ENCODE measurements around the gene CHURC1.

CHURC1 gene

DNA sequence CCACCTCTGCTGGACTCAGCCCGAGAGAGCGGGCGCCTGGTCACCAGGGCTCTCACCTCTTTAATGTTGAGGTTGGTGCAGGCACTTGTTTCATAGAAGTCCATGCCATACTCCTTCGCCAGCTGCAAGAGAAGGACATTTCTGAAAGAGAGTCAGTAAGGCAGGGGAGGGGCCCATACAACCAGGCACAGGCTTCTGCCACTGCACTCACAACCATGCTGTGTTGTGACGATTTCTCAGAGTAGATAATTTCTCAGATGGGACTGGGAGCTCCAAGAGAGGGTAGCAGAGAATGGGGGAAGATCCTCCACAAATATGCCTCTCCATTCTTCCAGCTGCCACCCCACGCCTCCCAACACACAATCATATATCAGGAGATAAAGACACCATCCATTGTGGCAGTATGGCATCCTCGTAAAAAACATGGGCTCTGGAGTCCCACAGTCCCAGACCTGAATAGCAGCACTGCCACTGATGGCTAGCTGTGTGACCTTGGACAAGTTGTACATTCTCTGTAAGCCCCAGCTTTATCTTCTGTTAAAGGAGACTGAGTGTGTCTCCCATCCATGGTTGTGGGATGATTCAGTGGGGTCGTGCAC is 34.5 kb downstream of the CHURC1 start:
- peaks cover 27% of the 10 kb centered on the region for H3K4me1 Mint-ChIP-seq
- H3K27ac Mint-ChIP-seq = no peak overlapping the region
- peaks cover 27% of the 10 kb centered on the region for H3K36me3 Mint-ChIP-seq
- H3K4me3 Mint-ChIP-seq = no peak overlapping the region
- no peak for DNase-seq
- no peaks in the 10 kb centered on the region for H3K27me3 Mint-ChIP-seq
- CTCF ChIA-PET = no interaction called here
- H3K9me3 Mint-ChIP-seq = no peaks in the 10 kb centered on the region

DNA sequence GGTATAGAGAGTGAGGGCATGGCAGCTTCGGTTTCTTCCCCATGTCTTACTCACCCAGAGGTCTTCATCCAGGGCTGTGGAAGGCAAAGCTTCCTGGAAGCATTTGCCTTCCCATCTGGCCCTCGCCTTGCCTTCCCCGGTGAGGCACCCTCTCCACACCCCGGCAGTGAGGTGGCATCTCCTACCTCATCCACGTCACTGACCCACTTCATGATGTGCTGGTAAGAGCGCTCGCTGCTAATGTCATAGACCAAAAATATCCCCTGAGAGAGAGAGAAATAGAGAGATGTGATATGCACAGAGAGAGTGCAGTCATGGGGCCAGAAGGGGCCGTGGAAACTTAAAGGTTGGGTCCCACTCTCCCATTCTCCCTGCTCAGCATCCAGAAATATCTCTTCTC is 36.6 kb downstream of the CHURC1 start:
- Mint-ChIP-seq H3K9me3 (no peaks in the 10 kb centered on the region), H3K36me3 (peaks cover 12% of the 10 kb centered on the region), H3K4me1 (peaks cover 16% of the 10 kb centered on the region), H3K27ac (no peak overlapping the region), H3K4me3 (no peak overlapping the region), H3K27me3 (no peaks in the 10 kb centered on the region)
- CTCF ChIA-PET = interaction anchor here (1.0 kb wide), 1 partner anchor 9 kb away, joined by 3 read pairs; no protein-coding TSS in a partner anchor
- no peak for DNase-seq

DNA sequence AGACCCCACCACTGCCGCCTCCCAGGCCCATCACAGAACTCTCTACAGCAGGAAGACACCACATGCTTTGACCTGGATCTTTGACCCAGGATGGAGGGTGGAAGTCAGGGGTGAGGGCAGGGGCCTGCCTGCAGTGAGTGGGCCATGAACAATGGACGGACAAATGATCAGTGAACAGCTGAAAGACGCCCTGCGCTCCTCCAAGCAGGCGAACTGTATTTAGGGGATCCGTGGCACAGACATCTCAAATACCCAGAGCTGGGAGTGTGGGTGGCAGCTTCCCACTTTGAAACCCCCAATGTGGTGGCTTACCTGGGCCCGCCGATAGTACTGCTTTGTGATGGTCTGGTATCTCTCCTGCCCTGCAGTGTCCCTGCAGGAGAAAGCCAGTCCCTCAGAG is 37.0 kb downstream of the CHURC1 start:
- Mint-ChIP-seq H3K9me3 (no peaks in the 10 kb centered on the region), H3K4me3 (no peak overlapping the region), H3K36me3 (peaks cover 8% of the 10 kb centered on the region), H3K4me1 (peaks cover 13% of the 10 kb centered on the region), H3K27ac (no peak overlapping the region), H3K27me3 (no peaks in the 10 kb centered on the region)
- DNase-seq = no peak
- CTCF ChIA-PET = interaction anchor here (1.0 kb wide), 1 partner anchor 9 kb away, joined by 3 read pairs; no protein-coding TSS in a partner anchor

DNA sequence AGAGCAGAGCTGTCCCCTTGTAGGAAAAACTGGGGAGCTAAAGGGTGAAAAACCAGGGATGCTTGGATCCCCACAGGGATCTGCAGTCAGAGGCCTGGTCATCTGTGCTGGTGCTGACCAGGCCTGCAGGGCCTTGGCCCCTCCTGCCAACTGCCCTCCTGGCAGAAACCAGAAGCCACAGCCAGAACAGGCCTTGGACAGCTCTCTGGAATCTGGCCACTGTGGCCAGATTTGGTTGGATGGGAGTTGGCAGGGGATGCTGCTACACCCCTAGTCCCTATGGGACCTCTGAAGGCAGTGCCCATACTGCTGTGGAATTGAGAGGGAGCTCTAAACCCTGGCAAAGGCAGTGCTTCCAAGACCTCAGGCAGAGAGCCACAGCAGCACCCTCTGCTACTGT is 37.5 kb downstream of the CHURC1 start:
- peaks cover 7% of the 10 kb centered on the region for H3K36me3 Mint-ChIP-seq
- H3K9me3 Mint-ChIP-seq = no peaks in the 10 kb centered on the region
- no peak for DNase-seq
- no peaks in the 10 kb centered on the region for H3K27me3 Mint-ChIP-seq
- no peak overlapping the region for H3K4me3 Mint-ChIP-seq
- peaks cover 9% of the 10 kb centered on the region for H3K4me1 Mint-ChIP-seq
- no peak overlapping the region for H3K27ac Mint-ChIP-seq
- CTCF ChIA-PET = interaction anchor here (1.0 kb wide), 1 partner anchor 9 kb away, joined by 3 read pairs; no protein-coding TSS in a partner anchor

DNA sequence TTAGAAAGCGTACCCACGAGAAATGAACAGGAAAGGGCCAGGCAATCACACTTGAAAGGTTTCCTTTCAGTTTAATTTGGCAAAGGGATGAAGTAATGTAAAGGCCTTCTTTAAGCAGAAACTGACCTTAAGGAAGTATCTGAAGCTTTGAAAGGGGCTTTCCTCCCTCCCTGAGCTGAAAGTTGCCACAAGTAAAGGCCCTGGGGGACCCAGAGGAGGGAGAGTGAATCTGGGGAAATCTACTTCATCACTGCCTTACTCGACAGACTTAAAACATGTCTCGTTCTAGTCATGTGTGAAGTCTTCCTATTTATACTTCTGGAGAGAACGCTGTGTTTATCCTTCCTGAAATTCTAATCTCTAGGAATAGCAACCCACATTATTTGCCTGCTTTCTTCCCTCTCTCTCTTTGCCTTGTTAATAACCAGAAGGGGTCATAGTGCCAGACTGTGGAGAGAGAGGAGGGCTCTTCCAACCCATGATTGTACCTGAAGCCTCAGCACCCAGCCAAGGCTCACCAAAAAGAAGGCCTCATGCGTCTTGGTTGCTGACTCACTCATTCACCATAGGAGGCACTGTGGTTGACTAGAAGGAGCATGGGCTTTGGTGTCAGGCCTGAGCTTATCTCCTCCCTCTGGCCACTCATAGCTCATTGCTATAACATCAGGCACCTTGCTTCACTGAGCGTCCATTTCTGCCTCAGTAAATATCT is 38.5 kb downstream of the CHURC1 start:
- CTCF ChIA-PET = interaction anchor here (1.1 to 1.2 kb wide), 3 partner anchors 9 to 28 kb away, joined by 3 to 6 read pairs (median 3); no protein-coding TSS in a partner anchor
- no peak for DNase-seq
- peaks cover 7% of the 10 kb centered on the region for H3K36me3 Mint-ChIP-seq
- no peak overlapping the region for H3K27ac Mint-ChIP-seq
- H3K4me3 Mint-ChIP-seq = no peak overlapping the region
- peaks cover 3% of the 10 kb centered on the region for H3K4me1 Mint-ChIP-seq
- no peaks in the 10 kb centered on the region for H3K27me3 Mint-ChIP-seq
- no peaks in the 10 kb centered on the region for H3K9me3 Mint-ChIP-seq

DNA sequence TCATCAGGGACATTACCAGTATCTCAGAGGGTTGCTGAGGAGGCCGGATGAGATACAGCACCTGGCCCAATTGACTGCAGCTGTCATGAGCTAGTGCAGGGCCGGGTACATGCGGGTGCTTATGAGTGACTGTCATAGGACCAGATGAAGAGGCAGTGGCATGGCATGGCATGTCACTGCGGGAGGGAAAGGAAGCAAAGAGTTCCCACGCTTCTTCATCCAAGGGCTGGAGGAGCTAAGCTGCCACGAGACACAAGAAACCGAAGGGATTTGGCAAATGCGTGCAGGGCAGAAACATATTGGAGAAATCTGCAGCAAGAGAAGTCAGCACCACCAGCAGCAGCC is 39.0 kb downstream of the CHURC1 start:
- Mint-ChIP-seq H3K4me1 (peaks cover 3% of the 10 kb centered on the region), H3K27ac (no peak overlapping the region), H3K4me3 (no peak overlapping the region), H3K36me3 (peaks cover 7% of the 10 kb centered on the region), H3K9me3 (no peaks in the 10 kb centered on the region), H3K27me3 (no peaks in the 10 kb centered on the region)
- CTCF ChIA-PET = interaction anchor here (1.1 to 1.2 kb wide), 3 partner anchors 9 to 28 kb away, joined by 3 to 6 read pairs (median 3); no protein-coding TSS in a partner anchor
- no peak for DNase-seq

DNA sequence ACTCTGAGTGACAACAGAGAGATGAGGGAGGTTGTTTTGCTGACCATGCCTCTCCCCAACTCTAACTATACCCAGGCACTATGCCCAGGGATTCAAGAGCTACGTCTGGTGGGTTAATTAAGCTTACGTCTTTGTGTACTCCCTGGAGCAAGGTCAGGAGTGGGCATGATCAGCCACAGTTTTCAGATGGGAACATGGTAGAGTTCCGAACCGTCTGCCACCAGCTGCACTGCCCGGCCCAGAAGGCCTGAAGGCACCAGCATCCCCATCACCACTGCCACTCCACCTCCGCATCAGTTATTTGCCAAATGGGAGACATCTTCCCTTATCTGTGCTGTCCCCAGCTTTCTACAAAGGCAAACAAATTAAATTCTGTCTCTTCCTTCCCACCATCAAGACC is 39.4 kb downstream of the CHURC1 start:
- H3K27ac Mint-ChIP-seq = no peak overlapping the region
- DNase-seq = no peak
- H3K27me3 Mint-ChIP-seq = no peaks in the 10 kb centered on the region
- H3K9me3 Mint-ChIP-seq = no peaks in the 10 kb centered on the region
- peaks cover 3% of the 10 kb centered on the region for H3K4me1 Mint-ChIP-seq
- no peak overlapping the region for H3K4me3 Mint-ChIP-seq
- CTCF ChIA-PET = interaction anchor here (1.1 to 1.2 kb wide), 3 partner anchors 8 to 27 kb away, joined by 3 to 6 read pairs (median 3); no protein-coding TSS in a partner anchor
- peaks cover 7% of the 10 kb centered on the region for H3K36me3 Mint-ChIP-seq

DNA sequence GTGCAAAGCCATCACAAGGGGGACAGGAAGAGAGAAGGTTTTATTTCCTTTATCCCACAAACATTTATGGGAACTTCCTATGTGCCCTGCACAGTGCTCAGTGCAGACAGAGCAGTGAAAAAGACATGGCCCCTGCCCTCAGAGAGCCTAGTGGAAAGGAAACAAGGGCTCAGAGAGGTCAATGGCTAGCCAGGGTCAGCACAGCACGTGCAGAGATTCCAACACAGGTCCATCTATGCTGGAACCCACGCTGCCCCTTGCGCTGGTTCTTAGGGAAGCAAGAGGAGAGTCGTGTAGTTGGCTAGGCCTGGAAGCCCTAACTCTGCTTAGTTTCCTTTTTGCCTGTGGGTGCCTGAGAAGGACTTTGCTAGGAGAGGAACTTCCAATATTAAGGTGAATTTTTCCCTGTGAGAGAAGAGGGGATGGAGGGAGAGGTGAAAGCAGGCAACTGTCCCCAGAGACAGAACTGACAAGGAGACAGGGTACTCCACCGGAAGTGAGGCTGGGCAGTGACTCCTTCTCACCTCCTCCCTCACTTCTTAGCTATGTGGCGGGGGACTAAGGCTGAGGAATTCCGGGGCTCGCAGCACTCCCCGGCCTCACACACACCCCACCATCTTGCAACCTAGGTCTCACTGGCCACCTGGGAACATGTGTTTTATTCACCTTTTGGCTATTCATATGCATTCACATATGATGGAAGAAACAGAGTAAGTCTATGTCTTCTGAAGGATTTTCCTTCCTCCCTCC is 40.4 kb downstream of the CHURC1 start:
- peaks cover 6% of the 10 kb centered on the region for H3K36me3 Mint-ChIP-seq
- no peak overlapping the region for H3K4me3 Mint-ChIP-seq
- H3K27me3 Mint-ChIP-seq = no peaks in the 10 kb centered on the region
- CTCF ChIA-PET = no interaction called here
- no peaks in the 10 kb centered on the region for H3K9me3 Mint-ChIP-seq
- H3K27ac Mint-ChIP-seq = peak overlapping the region; percentile 40
- peaks cover 3% of the 10 kb centered on the region for H3K4me1 Mint-ChIP-seq
- no peak for DNase-seq

DNA sequence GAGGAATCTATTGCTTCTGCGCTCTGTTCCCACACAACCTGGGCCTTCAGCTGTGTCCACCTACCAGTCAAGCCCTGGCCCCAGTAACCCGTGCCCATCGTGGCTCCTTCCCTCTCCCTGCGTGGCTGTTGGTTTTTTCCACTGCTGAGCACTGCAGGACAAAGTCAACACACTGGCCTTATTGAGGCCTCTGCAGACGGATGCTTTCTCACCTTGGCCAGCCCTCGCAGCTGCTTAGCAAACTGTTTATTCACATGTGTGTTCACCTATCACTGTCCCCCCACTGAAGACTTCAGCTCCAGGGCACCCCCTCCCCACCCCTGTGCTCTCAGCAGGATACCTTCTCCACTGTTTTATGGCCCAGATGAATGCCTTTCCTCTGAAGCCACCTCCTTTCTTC is 41.0 kb downstream of the CHURC1 start:
- CTCF ChIA-PET = no interaction called here
- Mint-ChIP-seq H3K4me1 (peaks cover 3% of the 10 kb centered on the region), H3K4me3 (no peak overlapping the region), H3K27ac (no peak overlapping the region), H3K27me3 (no peaks in the 10 kb centered on the region), H3K36me3 (peaks cover 4% of the 10 kb centered on the region), H3K9me3 (no peaks in the 10 kb centered on the region)
- DNase-seq = no peak

DNA sequence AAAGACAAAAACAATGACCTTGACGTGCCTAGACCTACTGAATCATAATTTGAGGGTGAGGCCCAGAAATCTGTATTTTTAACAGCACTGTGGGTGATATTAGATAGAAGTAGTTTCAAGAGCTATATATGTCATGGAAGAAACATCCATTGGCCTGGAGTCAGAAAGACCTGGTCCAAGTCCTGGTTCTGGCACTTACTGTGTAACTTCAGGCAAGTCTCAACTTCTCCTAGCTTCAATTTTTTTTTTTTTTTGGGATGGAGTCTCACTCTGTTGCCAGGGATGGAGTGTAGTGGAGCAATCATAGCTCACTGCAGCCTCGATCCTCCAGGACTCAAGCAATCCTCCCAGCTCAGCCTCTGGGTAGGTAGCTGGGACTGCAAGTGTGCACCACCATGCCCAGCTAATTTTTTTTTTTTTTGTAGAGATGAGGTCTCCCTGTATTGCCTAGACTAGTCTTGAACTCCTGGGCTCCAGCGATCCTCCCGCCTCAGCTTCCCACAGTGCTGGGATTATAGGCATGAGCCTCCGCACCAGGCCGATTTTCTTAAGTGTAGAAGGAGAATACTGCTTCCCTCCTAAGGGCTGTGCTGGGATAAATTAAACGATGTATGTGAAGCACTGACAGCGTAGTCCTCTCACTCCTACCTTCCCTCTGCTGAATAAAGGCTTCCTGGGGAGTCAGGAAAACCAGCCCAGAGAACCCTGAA is 42.6 kb downstream of the CHURC1 start:
- no peak overlapping the region for H3K27ac Mint-ChIP-seq
- no peaks in the 10 kb centered on the region for H3K9me3 Mint-ChIP-seq
- H3K4me3 Mint-ChIP-seq = no peak overlapping the region
- H3K27me3 Mint-ChIP-seq = no peaks in the 10 kb centered on the region
- CTCF ChIA-PET = interaction anchor here (1.5 kb wide), 1 partner anchor 28 kb away, joined by 3 read pairs; no protein-coding TSS in a partner anchor
- DNase-seq = no peak
- peaks cover 2% of the 10 kb centered on the region for H3K36me3 Mint-ChIP-seq
- peaks cover 3% of the 10 kb centered on the region for H3K4me1 Mint-ChIP-seq

DNA sequence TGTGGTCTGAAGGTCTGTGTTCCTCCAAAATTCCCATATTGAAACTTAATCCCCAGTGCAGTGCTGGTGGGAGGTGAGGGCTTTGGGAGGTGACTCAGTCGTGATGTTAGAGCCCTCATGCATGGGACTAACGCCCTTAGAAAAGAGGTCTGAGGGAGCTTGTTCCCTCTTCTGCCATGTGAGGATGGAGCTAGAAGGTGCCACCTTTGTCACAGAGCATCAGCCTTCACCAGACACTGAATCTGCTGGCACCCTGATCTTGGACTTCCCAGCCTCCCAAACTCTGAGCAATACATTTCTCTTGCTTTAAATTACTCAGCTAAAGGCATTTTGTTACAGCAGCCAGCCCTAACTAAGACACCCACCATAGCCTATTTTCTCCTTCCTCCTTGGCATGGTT is 43.9 kb downstream of the CHURC1 start:
- H3K27ac Mint-ChIP-seq = no peak overlapping the region
- CTCF ChIA-PET = no interaction called here
- H3K36me3 Mint-ChIP-seq = peaks cover 2% of the 10 kb centered on the region
- H3K27me3 Mint-ChIP-seq = no peaks in the 10 kb centered on the region
- H3K9me3 Mint-ChIP-seq = no peaks in the 10 kb centered on the region
- no peak for DNase-seq
- no peak overlapping the region for H3K4me3 Mint-ChIP-seq
- H3K4me1 Mint-ChIP-seq = no peaks in the 10 kb centered on the region

DNA sequence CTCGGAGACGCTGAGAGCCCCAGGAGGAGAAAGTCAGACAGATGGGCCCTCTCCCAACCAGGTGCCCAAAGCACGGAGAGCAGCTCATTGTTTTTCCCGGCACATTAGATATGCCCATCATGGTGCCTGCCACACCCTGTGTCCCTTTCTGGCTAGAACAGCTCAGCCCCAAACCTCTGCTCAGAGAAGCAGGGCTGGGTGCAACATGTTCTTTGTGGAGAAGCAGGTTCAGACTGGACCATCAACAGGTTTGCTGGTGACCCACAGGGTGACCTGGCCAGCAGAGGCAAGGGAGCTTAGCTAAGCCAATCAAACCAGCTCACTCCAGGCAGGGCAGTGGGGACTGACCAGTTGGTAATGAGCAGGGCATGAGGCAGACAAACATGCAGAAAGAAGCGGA is 44.5 kb downstream of the CHURC1 start:
- no peaks in the 10 kb centered on the region for H3K36me3 Mint-ChIP-seq
- DNase-seq = no peak
- H3K4me3 Mint-ChIP-seq = no peak overlapping the region
- no peaks in the 10 kb centered on the region for H3K4me1 Mint-ChIP-seq
- H3K27ac Mint-ChIP-seq = no peak overlapping the region
- no peaks in the 10 kb centered on the region for H3K27me3 Mint-ChIP-seq
- no peaks in the 10 kb centered on the region for H3K9me3 Mint-ChIP-seq
- CTCF ChIA-PET = no interaction called here

DNA sequence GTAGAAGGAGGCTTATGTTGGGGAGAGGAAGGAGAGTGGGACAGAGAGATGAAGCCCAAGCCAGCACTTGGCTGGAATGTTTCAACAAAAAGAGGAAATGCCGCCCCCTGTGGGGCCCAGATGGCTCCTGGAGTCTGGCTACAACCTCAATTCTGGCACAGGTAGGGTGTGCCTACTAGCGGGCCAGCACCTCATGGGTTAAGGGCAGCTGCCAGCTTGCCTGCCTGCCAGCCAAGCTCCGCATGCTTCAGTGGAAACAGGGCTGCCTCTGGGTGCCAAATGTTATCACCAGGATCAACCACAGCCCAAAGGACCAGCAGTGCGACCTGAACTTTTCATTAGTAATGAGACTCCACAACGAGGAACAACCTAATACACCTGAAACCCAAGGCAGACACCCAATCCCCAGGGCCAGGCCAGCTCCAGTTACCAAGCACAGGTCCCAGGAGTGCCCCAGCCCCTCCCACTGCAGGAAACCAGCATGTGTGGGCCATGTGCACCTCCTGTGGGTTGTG is 46.6 kb downstream of the CHURC1 start:
- DNase-seq = no peak
- Mint-ChIP-seq H3K9me3 (no peaks in the 10 kb centered on the region), H3K27me3 (no peaks in the 10 kb centered on the region), H3K4me3 (no peak overlapping the region), H3K4me1 (no peaks in the 10 kb centered on the region), H3K27ac (no peak overlapping the region), H3K36me3 (no peaks in the 10 kb centered on the region)
- CTCF ChIA-PET = interaction anchor here (0.6 to 1.3 kb wide), 4 partner anchors 9 to 382 kb away, joined by 3 to 5 read pairs (median 3); no protein-coding TSS in a partner anchor

DNA sequence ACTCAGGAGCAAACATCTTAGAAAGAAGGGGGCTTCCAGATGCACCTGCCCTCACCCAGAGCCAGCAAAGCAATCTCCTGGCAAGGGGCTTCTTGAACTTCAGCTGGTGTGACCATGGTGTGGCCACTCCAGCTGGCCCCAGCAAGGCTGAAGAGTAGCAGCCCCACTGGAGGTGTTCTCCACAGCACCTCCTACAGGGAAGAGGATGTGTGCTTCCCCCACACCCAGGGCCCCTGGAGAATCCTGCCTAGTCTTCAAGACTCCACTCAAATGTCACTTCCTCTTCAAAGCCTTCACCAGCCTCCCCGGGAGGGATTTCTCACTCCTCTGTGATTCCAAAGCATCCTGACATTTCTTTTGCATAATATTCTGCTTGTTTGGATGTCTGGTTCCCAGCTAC is 49.4 kb downstream of the CHURC1 start:
- Mint-ChIP-seq H3K27me3 (no peaks in the 10 kb centered on the region), H3K27ac (no peak overlapping the region), H3K9me3 (no peaks in the 10 kb centered on the region), H3K4me1 (no peaks in the 10 kb centered on the region), H3K4me3 (no peak overlapping the region), H3K36me3 (peaks cover 1% of the 10 kb centered on the region)
- DNase-seq = no peak
- CTCF ChIA-PET = no interaction called here

All from activated naive CD4-positive, alpha-beta T cell treated with anti-CD3 and anti-CD28 coated beads, Interleukin-2, amount 10 ng/mL, durations not matched to agents 7 days and 5 days (primary cell).